GM21367 (cell line): ENCODE measurements around the gene TMEM135.
A peak's percentile ranks its signal among the peaks of the same experiment; 100 is the strongest.
"Not testable (repeated sequence)": the region's sequence is repeated elsewhere in the genome, so short reads cannot be mapped to it uniquely, and the experiment has no call there.

Experiments
- ATAC-seq: cut with Tn5 transposase; IDR thresholded peaks from one replicate; pipeline ENCODE4 v1.9.1; 2021; ENCODE audit not compliant: unreplicated experiment

Gene TMEM135

DNA sequence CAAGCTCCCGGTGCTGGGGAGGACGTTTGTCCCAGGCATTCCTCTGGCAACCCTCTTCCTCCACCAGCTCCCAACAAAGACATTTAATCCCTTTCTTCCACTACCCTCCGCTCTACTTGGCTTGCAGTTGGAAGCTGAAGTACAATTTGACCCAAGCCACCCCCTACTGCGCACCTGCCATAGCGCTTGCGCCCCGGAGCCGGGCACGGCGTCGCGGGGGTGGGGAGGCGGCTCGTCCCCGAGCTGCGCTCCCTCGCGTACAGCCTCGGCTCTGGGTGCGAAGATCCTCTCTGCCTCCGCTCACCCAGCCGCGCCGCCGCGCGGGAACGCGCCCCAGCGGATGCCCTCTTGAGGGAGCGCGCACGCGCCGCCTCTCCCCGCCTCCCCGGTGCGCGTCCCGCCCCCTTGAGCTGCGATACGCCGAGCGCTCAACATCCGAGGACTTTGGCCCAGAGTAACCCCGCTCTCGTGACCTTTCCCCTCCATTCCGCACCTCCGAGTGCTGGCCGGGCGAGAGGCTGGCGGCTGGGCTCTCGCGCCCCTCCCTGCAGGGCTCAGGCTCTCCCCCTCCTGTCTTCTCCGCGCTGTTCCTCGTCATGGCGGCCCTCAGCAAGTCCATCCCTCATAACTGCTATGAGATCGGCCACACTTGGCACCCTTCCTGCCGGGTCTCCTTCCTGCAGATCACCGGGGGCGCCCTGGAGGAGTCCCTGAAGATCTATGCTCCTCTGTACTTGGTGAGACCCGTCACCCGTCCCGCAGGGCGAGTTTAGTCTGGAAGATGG is at the start of gene TMEM135:
Gene TMEM135, plus strand, starts transcription at position 485 of the 785 bp plus-strand sequence. Its CDS starts 112 bp downstream, at position 597.
- ATAC-seq: peak; percentile 97

GRCh38 chr11:86988351-86988881 is 49.3 kb upstream of the TMEM135 start:
- no peak for ATAC-seq

DNA sequence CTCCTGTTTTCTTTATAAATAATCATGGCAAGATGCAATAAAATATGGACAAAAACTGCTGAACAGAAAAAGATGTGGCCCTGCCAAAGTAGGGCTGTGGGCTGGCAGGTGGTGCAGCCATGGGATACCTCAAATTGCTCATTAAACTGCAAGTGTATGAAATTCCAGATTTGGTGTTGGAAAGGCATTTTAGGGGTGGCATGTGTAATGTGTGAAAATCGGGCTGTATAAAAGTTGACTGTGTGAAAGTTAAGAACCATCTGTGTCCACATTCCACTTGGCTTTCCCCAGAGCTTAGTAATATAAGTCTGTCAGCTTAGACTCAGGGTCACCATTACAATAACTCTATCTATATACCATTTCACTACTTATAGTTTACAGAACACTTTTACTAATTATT is 47.7 kb upstream of the TMEM135 start:
- no peak for ATAC-seq

DNA sequence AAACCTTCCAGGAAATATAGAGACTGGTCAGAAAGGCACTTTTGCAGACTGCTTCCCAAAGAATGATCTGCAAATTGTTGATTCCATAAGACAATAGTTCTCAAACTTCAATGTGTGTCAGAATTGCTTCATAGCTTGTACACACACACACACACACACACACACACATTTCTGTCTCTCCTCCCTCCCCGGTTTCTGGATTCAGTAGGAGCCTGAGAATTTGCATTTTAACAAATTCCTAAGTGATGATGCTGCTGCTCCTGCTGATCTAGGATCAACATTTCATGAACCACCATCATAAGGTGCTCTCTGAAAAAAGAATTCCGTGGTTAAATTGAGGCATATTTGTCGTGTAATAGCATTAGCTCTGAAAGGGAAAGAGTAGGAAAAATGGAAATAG is 47.2 kb upstream of the TMEM135 start:
- no peak for ATAC-seq

DNA sequence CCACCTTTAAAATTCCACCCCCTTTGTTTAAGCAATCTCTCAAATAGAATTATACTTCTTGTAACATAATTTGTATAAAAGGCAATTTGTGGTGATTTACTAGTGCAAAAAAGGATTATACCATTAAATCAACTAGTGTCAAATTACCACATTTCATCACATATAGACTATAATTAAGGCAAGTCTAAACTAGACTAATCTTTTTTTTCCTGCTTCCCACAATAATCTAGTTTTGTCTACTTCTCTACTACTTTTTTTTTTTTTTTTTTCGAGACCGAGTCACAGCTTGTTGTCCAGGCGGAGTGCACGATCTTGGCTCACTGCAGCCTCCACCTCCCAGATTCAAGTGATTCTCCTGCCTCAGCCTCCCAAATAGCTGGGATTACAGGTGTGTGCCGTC is 46.4 kb upstream of the TMEM135 start:
- no peak for ATAC-seq

GRCh38 chr11:86992340-86992739 is 45.4 kb upstream of the TMEM135 start:
- not testable (repeated sequence) for ATAC-seq

DNA sequence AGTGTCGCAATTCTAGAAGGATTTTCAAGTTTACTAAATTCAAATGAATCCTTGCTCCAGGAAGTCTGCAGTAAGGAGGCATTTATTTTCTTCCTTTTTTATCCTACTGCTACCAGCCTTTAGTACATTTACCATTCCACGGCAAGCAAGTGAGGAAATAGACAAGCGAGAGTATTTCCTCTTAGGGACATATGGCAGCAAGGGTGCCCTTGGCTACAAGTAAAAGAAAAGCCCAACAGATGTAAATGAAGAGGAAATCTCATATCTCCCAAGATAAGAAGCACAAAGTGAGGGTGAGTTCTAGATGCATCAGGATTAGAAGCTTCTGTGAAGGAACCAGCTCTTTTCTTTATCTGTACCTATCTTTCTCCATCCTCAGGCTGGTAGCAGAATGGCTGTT is 44.7 kb upstream of the TMEM135 start:
- ATAC-seq: no peak

DNA sequence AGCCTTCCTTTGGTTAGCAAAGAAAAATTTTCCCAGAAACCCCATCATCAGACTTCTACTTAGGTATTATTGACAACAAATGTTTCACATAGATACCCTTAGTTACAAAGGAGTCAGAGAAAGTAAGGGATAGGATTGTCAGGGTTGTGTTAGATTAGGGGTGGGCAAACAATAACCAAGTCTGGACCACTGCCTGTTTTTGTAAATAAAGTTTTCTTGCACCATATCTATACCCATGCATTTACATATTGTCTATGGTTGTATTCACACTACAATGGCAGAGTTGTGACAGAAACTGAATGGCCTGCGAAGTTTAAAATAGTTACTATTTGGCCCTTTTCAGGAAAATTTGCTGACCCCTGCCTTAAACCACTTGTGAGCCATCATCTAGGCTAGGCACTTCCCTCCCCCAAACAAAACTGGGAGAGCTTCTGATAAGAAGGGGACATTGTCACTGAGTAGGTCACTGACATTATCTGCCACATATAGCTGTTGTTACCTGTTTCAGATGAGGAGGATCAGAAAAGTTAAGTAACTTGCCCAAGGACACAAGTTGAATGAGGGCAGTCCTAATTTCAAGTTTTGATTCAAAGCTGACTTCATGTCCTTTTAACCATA is 40.7 kb upstream of the TMEM135 start:
- ATAC-seq: no peak

- ATAC-seq: no peak
These were observed 38.3 kb upstream of the TMEM135 start for GRCh38 chr11:86999388-86999787.

DNA sequence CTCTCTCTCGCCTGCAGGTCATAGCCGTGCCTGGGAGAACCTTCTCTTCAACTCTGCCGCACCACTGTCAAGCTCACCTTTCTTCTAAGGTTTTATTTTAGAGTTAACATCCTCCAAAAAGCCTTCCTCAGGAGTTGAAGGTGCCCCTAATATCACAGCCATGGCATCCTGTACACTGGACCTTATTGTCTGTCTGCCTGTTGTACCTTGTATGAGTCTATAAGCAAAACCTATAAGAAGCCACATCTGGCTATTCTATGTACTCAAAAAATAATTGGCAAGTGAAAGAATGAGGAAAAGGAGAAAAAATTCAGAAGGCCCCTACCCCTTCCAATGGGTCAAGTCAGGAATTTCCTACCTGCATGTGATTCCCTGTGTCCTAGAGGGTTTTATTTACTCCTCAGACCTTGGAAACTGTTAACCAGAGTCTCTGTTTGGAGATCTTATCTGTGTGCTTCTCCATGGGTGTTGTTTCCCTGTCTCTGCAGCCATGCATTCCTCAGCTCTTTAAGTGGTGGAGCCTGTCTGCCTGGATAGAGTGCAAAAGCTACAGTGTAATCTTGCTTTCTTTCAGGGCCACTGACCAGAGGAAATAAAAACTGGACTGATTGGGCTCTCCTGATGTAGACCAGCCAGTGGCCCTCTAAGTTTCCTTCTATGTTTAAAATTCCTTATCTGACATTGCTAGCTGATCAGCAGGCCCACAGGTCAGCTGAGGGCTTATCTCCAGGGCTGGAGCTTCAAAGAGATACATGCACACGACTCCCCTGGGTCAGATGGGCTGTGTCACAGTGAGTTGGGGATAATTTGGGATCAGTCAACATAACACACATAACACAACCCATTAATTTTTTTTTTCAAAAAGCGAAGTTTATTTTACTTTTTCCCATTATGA is 37.6 kb upstream of the TMEM135 start:
- ATAC-seq: no peak

DNA sequence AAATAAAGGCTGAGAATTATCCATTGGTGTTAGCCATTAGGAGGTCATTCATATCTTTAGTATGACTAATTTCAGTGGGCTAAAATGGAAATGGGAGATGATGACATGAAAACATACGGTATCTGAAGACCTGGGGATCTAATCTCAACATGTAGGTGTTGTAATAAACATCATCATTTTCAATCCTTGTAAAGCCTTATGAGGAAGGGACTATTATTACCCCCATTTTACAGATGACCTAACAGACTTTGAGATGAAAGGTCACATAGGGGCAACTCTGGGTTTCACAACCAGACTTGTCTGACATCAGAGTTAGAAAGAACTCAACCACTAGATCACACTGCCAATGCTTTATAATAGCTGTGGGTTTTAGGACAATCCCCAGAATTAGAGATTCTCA is 34.8 kb upstream of the TMEM135 start:
- no peak for ATAC-seq

DNA sequence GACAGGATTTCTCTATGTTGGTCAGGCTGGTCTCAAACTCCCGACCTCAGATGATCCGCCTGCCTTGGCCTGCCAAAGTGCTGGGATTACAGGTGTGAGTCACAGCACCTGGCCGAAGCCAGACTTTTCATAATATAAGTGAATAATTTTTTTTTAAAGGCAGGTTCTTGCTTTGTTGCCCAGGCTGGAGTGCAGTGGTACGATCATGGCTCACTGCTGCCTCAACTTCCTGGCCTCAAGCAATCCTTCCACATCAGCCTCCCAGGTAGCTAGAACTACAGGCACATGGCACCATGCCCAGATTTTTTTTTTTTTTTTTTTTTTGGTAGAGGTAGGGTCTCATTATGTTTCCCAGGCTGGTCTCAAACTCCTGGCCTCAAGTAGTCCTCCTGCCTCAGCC is 33.5 kb upstream of the TMEM135 start:
- ATAC-seq: not testable (repeated sequence)

- no peak for ATAC-seq
These were observed 32.2 kb upstream of the TMEM135 start for GRCh38 chr11:87005569-87005921.

DNA sequence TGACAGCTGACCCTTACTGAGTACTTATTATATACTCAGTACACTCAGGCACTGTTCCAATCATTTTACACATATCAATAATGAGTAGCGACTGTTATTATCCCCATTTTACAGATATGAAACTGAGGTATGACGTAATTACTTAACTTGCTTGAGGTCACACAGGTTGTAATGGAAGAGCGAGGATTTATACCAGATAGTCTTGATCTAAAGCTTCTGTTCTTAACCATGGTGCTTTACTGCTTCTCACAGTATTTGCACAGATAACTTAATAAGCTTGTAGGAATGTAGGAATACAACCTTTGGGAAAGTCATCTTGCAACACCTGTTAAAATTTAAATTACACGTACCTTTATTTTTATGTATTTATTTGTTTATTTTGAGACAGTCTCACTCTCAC is 31.7 kb upstream of the TMEM135 start:
- no peak for ATAC-seq

DNA sequence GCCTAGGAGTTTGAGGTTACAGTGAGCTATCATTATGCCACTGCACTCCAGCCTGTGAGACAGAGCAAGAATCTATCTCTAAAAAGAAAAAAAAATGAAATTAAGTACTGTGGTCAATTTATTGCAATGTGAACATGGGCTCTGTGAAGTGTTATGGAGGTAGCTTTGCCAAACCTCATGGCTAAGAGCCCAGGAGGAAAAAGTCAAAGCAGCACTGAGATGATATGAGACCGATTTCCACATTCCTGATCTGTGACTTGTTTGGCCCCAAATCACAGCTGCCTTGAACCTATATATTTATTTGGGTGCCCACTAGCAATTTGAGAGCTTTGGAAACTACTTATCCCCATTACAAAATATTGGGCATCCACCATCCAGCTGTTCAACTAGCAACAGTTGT is 29.8 kb upstream of the TMEM135 start:
- no peak for ATAC-seq

- no peak for ATAC-seq
These were observed 25.6 kb upstream of the TMEM135 start for GRCh38 chr11:87012089-87012488.

DNA sequence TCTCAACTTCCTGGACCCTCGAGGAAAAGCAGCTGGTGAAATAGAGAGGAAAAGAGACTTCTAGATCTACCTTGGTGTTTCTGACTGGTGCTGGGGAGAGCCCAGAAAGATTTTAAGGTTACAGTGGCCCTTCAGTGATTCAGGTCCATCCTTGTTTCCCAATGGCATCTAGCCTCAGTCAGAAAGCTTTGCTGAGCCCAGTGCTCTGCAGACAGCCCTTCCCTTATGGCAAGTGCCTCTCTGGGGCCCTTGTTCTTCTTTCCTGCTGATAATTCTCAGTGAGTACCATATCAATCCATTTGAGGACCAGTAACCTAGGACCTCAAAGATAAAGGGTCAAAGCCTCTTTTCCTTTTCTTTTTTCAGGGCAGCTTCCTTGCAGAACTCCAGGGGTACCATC is 25.1 kb upstream of the TMEM135 start:
- no peak for ATAC-seq

- ATAC-seq: no peak
These were observed 23.6 kb upstream of the TMEM135 start for GRCh38 chr11:87013912-87014825.

DNA sequence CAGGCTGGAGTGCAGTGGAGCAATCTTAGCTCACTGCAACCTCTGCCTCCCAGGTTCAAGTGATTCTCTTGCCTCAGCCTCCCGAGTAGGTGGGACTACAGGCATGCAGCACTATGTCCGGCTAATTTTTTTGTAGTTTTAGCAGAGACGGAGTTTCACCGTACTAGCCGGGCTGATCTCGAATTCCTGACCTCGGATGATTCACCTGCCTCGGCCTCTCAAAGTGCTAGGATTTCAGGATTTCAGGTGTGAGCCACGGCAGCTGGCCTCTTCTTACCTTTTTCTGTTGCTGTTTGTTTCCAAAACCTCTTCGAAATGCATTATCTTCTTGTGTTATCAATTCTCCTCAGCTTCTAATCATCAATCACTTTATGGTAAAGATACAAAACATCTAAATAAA is 22.1 kb upstream of the TMEM135 start:
- ATAC-seq: no peak

DNA sequence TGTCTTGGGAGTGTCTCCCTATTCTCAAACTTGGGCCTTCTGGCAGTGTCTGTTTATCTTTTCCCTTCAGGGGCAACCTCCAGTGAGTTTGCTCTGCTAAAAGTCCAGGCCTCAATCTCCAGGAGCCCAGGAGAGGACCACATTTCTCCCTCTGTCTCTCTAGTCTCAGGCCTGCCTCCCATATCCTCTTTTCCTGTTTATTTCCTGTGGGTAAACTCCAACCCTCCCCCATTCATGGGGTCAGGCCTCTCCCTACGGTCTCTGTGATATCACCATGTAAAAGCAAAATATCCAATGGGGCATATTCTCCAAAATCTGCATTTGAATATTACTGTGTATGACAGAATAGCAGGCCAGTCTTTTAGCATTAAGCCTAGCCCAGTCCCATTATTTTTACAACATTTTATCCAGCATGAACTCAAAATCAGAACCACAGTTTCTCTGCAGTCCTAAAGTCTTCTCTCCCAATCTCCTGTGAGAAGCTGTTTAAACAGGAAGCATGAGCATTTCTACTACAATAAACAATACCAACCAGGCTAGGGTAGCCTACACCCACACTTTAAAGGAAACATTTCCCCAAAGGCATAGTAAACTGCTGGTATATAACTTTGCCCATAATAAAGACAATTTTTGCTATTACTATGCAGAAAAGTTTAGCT is 18.0 kb upstream of the TMEM135 start:
- no peak for ATAC-seq
